HepG2 (cell line): ENCODE results near the gene TSPYL1. TPM values are rescaled to one million over a fixed set of nuclear protein-coding genes. Genes with fewer than 3 reads are reported as not detected.

ENCODE experiments used
- ATF6 ChIP-seq: sonication (generic); formaldehyde crosslinking; conservative IDR thresholded peaks from 2 replicates; pipeline ENCODE4 v1.4.0; 2020; ENCODE audit warnings: missing genetic modification reagents
- CHD4 ChIP-seq: fragments of 200-600 bp; sonication (generic); IDR thresholded peaks from 2 replicates; pipeline ENCODE4 v1.7.0; 2017; ENCODE audit warnings: mild to moderate bottlenecking, low read length, borderline replicate concordance
- CSRNP1 ChIP-seq: sonication (generic); formaldehyde crosslinking; IDR thresholded peaks from 2 replicates; pipeline ENCODE4 v1.8.1; 2023; ENCODE audit warnings: mild to moderate bottlenecking, missing genetic modification reagents
- FOXA3 ChIP-seq: IDR thresholded peaks from 2 replicates; pipeline ENCODE4 v1.6.1; 2016; ENCODE audit warnings: missing genetic modification reagents, missing compliant biosample characterization
- FOXO1 ChIP-seq: sonication (generic); formaldehyde crosslinking; IDR thresholded peaks from 2 replicates; pipeline ENCODE4 v1.4.0; 2020; ENCODE audit warnings: missing genetic modification reagents
- HIC2 ChIP-seq: sonication (generic); formaldehyde crosslinking; IDR thresholded peaks from 2 replicates; pipeline ENCODE4 v1.9.0; 2022; ENCODE audit warnings: low read depth, missing genetic modification reagents
- HMGXB4 ChIP-seq, 2 experiments: sonication (generic) in 1 of 2; formaldehyde crosslinking in 1 of 2; IDR thresholded peaks; 2 replicates each; pipeline versions ENCODE4 v1.4.0 to v1.6.1; 2018 to 2020; ENCODE audit warnings: missing genetic modification reagents in 2 of 2, borderline replicate concordance in 1 of 2, low read depth in 1 of 2, mild to moderate bottlenecking in 1 of 2, missing biosample characterization in 1 of 2
- KAT8 ChIP-seq: IDR thresholded peaks from 2 replicates; pipeline ENCODE4 v1.6.1; 2016; ENCODE audit warnings: missing genetic modification reagents, missing compliant biosample characterization
- KLF11 ChIP-seq: IDR thresholded peaks from 2 replicates; pipeline ENCODE4 v1.6.1; 2016; ENCODE audit warnings: missing compliant biosample characterization
- NONO ChIP-seq, 2 experiments: fragments of 450-650 bp in 1 of 2; sonication (generic) in 1 of 2; formaldehyde crosslinking in 1 of 2; IDR thresholded peaks in 1 of 2; conservative IDR thresholded peaks in 1 of 2; 2 replicates each; pipeline versions ENCODE4 v1.6.1 to v1.8.0; 2017 to 2022; ENCODE audit warnings: mild to moderate bottlenecking in 1 of 2, missing genetic modification reagents in 1 of 2, moderate library complexity in 1 of 2
- NR1H2 ChIP-seq: sonication (generic); formaldehyde crosslinking; IDR thresholded peaks from 2 replicates; pipeline ENCODE4 v1.8.1; 2022; ENCODE audit warnings: low read depth, missing genetic modification reagents, borderline replicate concordance
- NR2F1 ChIP-seq, 2 experiments: fragments of 450-650 bp in 1 of 2; formaldehyde crosslinking in 1 of 2; IDR thresholded peaks; 2 replicates each; pipeline versions ENCODE4 v1.5.0 to v1.6.1; 2016 to 2020; ENCODE audit warnings: mild to moderate bottlenecking in 1 of 2, missing compliant biosample characterization in 1 of 2, missing genetic modification reagents in 1 of 2, moderate library complexity in 1 of 2
- SIX4 ChIP-seq: sonication (generic); formaldehyde crosslinking; IDR thresholded peaks from 2 replicates; pipeline ENCODE4 v1.4.0; 2020; ENCODE audit warnings: missing genetic modification reagents
- SPEN ChIP-seq: sonication (generic); formaldehyde crosslinking; IDR thresholded peaks from 2 replicates; pipeline ENCODE4 v1.5.1; 2020; ENCODE audit warnings: low read depth, mild to moderate bottlenecking, missing genetic modification reagents
- SRSF4 ChIP-seq: fragments of 200-400 bp; formaldehyde crosslinking; IDR thresholded peaks from one replicate; pipeline ENCODE4 v1.6.1; 2018; ENCODE audit warnings: mild to moderate bottlenecking, low read depth, low read length, moderate library complexity; ENCODE audit not compliant: poor library complexity, severe bottlenecking
- ZFP82 ChIP-seq: sonication (generic); formaldehyde crosslinking; IDR thresholded peaks from 2 replicates; pipeline ENCODE4 v1.5.1; 2020; ENCODE audit warnings: mild to moderate bottlenecking, missing genetic modification reagents, borderline replicate concordance
- ZNF160 ChIP-seq: sonication (generic); formaldehyde crosslinking; IDR thresholded peaks from 2 replicates; pipeline ENCODE4 v1.8.0; 2022; ENCODE audit warnings: mild to moderate bottlenecking, inconsistent platforms, missing genetic modification reagents
- ZNF317 ChIP-seq: sonication (generic); formaldehyde crosslinking; IDR thresholded peaks from 2 replicates; pipeline ENCODE4 v1.5.0; 2020; ENCODE audit warnings: mild to moderate bottlenecking, missing genetic modification reagents
- ZNF337 ChIP-seq: sonication (generic); formaldehyde crosslinking; IDR thresholded peaks from 2 replicates; pipeline ENCODE4 v1.5.1; 2020; ENCODE audit warnings: missing genetic modification reagents, low read depth, mild to moderate bottlenecking, borderline replicate concordance
- ZNF564 ChIP-seq: sonication (generic); formaldehyde crosslinking; IDR thresholded peaks from 2 replicates; pipeline ENCODE4 v1.8.1; 2023; ENCODE audit warnings: mild to moderate bottlenecking, missing genetic modification reagents
- ZNF724P ChIP-seq: sonication (generic); formaldehyde crosslinking; IDR thresholded peaks from 2 replicates; pipeline ENCODE4 v1.8.0; 2022; ENCODE audit warnings: missing genetic modification reagents, borderline replicate concordance
- polyA plus RNA-seq, 8 experiments: library from polyadenylated mRNA; depleted of rRNA in 3 of 8; stranded (reverse) in 7 of 8; unstranded in 1 of 8; fragments of >200 nt; fragmentation: Illumina TruSeq in 4 of 8; extraction: Trizol in 4 of 8; gene quantifications; 2 replicates each; pipeline versions ENCODE4 v1.2.1 to v1.2.3, GENCODE V29; 2011 to 2016; ENCODE audit warnings: low read depth in 4 of 8, missing spikeins in 1 of 8, mixed read lengths in 1 of 8; ENCODE audit not compliant: insufficient read depth in 1 of 8
- total RNA-seq, 5 experiments: library from RNA; depleted of rRNA; stranded (reverse); fragments of >200 nt; fragmentation: Illumina TruSeq; extraction: Trizol; gene quantifications; 2 replicates each; pipeline ENCODE4 v1.2.3, GENCODE V29; 2016; ENCODE audit warnings: low read depth in 1 of 5

TSPYL1 gene
- total and polyA plus RNA-seq, 2 of the 13 experiments (the other 11 are each of a cell fraction or from before 2014, with no cell fraction given) = 28.3 to 93.0 TPM

GRCh38 chr6:116253505-116254296 is 26.0 kb downstream of the TSPYL1 start, which contains the start of gene TSPYL4 (continued):
- TF ChIP-seq ZNF317 (no peak; the same call in 1 of the 2 replicates), ZNF160 (CRISPR knock-in tag) (no peak), HMGXB4 (CRISPR knock-in tag; IDR thresholded peaks at IDR 0.05; ENCODE audit: borderline replicate concordance in 1 of 2, low read depth in 1 of 2) (peak; percentile 66 to 81; a peak in 3 of 4 replicates), CSRNP1 (CRISPR knock-in tag) (peak; percentile 96), KLF11 (CRISPR knock-in tag) (peak; percentile 72), SIX4 (CRISPR knock-in tag) (no peak), SRSF4 (no peak), NONO (IDR thresholded peaks at IDR 0.05) (no peak), NONO (CRISPR knock-in tag; conservative IDR thresholded peaks at IDR 0.05) (peak; percentile 72), KAT8 (CRISPR knock-in tag) (peak; percentile 69), SPEN (CRISPR knock-in tag) (peak; percentile 57), FOXA3 (CRISPR knock-in tag) (peak; percentile 64), FOXO1 (CRISPR knock-in tag) (no peak; the same call in 1 of the 2 replicates), ZNF337 (CRISPR knock-in tag) (peak; percentile 78; the same call in 1 of the 2 replicates), ZFP82 (CRISPR knock-in tag) (no peak), NR1H2 (peak; percentile 55; the same call in 1 of the 2 replicates), ZNF564 (CRISPR knock-in tag) (no peak), HIC2 (CRISPR knock-in tag) (no peak), ZNF724P (CRISPR knock-in tag) (no peak), CHD4 (no peak), NR2F1 (CRISPR knock-in tag; IDR thresholded peaks at IDR 0.05) (no peak), ATF6 (0 out of 2 replicates have a peak, but pooled peaks have one; percentile 37)
